WERI-Rb-1 (cell line): ENCODE results near the gene THOC6.
A peak's percentile ranks its signal among the peaks of the same experiment; 100 is the strongest.
"Not testable (repeated sequence)": the region's sequence is repeated elsewhere in the genome, so short reads cannot be mapped to it uniquely, and the experiment has no call there.

Experiments used
- DNase-seq: peaks from one replicate; pipeline ENCODE4 v3.0.0-alpha.2; 2020
- H3K27ac ChIP-seq: fragments of 250-450 bp; sonication (Bioruptor Pico); 2 replicates; pipeline ENCODE4 v1.5.1; 2020; ENCODE audit warnings: mild to moderate bottlenecking, moderate library complexity
- H3K27me3 ChIP-seq: fragments of 250-450 bp; sonication (Bioruptor Pico); 2 replicates; pipeline ENCODE4 v1.5.1; 2021; ENCODE audit warnings: mild to moderate bottlenecking, low read depth, moderate library complexity; ENCODE audit not compliant: insufficient read depth, severe bottlenecking
- H3K36me3 ChIP-seq: fragments of 250-450 bp; sonication (Bioruptor Pico); 2 replicates; pipeline ENCODE4 v1.5.1; 2020; ENCODE audit warnings: mild to moderate bottlenecking, moderate library complexity
- H3K4me3 ChIP-seq: 2 replicates; pipeline ENCODE4 v1.5.1; 2011; ENCODE audit warnings: low read depth, mild to moderate bottlenecking, control low read depth, low read length
- H3K9me3 ChIP-seq: fragments of 250-450 bp; sonication (Bioruptor Pico); 2 replicates; pipeline ENCODE4 v1.5.1; 2021; ENCODE audit warnings: mild to moderate bottlenecking, moderate library complexity; ENCODE audit not compliant: severe bottlenecking
- TF ChIP-seq, protein P1 (sequence below): IDR thresholded peaks from 2 replicates; pipeline ENCODE4 v1.5.1; 2011; ENCODE audit warnings: low read depth, mild to moderate bottlenecking, control low read depth, inconsistent platforms, low read length

Gene THOC6

DNA sequence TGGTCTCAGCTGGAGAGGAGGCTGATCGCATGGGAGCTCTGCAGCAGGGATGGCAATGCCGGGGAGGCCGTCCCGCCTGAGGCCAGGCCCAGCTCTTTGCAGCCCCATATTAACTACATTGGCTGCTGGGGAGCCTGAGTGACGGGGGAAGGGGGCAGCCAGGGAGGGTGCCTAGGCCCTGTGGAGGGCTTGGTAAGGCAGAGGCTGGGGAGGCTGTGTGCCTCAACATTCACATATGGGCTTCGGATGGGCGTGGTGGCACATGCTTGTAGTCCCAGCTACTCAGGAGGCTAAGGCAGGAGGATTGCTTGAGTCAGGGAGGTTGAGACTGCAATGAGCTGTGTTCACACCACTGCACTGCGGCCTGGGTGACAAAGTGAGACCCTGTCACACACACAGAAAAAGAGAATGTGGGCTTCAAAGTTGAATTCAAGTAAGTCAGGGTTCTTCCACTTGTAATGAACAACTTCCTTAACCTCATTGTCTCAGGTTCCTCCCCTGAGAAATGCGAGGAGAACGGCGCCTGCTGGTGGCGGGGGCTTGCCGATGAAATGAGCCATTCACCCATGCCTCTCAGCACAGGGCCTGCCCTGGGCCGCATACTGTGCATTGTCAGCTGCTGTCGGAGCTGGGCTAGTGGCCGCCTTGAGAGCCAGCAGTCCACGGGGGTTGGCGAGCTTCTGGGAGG lies 48.9 kb downstream of the THOC6 start:
- not testable (repeated sequence) for H3K27me3 ChIP-seq
- TF ChIP-seq, protein P1, sequence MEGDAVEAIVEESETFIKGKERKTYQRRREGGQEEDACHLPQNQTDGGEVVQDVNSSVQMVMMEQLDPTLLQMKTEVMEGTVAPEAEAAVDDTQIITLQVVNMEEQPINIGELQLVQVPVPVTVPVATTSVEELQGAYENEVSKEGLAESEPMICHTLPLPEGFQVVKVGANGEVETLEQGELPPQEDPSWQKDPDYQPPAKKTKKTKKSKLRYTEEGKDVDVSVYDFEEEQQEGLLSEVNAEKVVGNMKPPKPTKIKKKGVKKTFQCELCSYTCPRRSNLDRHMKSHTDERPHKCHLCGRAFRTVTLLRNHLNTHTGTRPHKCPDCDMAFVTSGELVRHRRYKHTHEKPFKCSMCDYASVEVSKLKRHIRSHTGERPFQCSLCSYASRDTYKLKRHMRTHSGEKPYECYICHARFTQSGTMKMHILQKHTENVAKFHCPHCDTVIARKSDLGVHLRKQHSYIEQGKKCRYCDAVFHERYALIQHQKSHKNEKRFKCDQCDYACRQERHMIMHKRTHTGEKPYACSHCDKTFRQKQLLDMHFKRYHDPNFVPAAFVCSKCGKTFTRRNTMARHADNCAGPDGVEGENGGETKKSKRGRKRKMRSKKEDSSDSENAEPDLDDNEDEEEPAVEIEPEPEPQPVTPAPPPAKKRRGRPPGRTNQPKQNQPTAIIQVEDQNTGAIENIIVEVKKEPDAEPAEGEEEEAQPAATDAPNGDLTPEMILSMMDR, result peak; percentile 24; the same call in 1 of the 2 replicates

GRCh38 chr16:3073448-3073847 lies 49.6 kb downstream of the THOC6 start:
- H3K4me3 ChIP-seq, result no peak overlapping the region
- no peak overlapping the region for H3K27ac ChIP-seq
- H3K36me3 ChIP-seq, result no peaks in the 10 kb centered on the region
- TF ChIP-seq, protein P1, result no peak
- no peaks in the 10 kb centered on the region for H3K27me3 ChIP-seq
- H3K9me3 ChIP-seq, result no peaks in the 10 kb centered on the region
- no peak for DNase-seq

More for the DNA sequence above, 48.9 kb downstream of the THOC6 start:
- H3K4me3 ChIP-seq, DNase-seq, H3K27ac ChIP-seq, H3K9me3 ChIP-seq, H3K36me3 ChIP-seq: not testable (repeated sequence)

DNA sequence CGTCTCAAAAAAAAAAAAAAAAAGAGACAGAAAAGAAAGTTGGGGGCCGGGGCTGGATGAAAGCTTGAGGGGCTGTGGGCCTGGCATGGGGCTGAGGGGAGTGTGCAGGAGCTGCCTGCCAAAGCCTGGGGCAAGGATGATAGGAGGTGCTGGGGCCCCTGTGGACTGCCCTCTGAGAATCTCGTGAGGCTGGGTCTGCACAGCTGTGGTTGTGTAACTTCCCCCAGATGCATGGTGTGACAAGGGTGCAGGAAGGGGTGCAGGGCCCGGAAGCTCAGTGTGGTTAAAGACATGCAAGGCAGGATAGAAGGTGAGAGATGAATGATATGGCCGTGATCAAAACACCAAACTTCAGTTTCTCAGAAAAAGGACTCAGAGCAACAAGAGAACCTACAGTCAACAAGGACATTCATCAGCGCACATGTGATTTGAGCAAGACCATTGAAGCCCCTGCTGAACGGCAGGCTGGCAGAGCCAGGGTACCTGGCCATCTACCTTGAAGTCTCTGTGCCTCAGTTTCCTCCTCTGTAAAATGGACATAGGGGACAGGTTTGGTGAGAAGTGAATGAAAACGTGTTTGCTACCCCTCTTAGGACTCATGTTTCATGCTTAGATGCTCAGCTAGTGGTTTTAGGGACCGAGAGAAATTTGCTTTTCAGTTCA lies 51.2 kb downstream of the THOC6 start:
- Histone ChIP-seq H3K9me3 (no peaks in the 10 kb centered on the region), H3K27ac (no peak overlapping the region), H3K4me3 (no peak overlapping the region), H3K36me3 (no peaks in the 10 kb centered on the region), H3K27me3 (no peaks in the 10 kb centered on the region)
- TF ChIP-seq, protein P1, result no peak
- DNase-seq, result no peak

DNA sequence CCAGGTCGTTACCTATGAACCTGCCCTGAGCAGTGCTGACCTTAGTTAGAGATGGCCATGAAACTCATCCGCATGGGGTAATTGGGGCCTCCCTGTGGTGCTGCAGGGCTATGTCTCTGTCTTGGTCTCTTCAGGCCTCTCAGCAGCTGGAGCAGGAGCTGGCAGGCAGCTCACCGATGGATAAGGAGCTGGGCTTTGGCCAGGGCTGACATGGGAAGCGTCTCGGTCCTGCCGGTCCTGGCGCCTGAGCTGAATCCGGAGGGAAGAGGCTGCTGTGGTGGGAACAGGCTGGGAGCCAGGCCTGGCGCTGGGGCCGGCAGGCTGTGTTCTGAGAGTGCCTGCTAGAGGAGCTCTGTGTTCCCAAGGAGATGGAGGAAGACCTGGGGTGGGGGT lies 51.7 kb downstream of the THOC6 start:
- H3K9me3 ChIP-seq, result no peaks in the 10 kb centered on the region
- no peak for DNase-seq
- H3K27me3 ChIP-seq, result no peaks in the 10 kb centered on the region
- no peak overlapping the region for H3K4me3 ChIP-seq
- TF ChIP-seq, protein P1, result no peak
- H3K36me3 ChIP-seq, result no peaks in the 10 kb centered on the region
- H3K27ac ChIP-seq, result no peak overlapping the region

GRCh38 chr16:3075946-3076345 lies 52.1 kb downstream of the THOC6 start:
- H3K27me3 ChIP-seq, DNase-seq, H3K36me3 ChIP-seq, H3K4me3 ChIP-seq, H3K27ac ChIP-seq, H3K9me3 ChIP-seq: not testable (repeated sequence)

- DNase-seq, result no peak
- no peaks in the 10 kb centered on the region for H3K36me3 ChIP-seq
- H3K27ac ChIP-seq, result no peak overlapping the region
- TF ChIP-seq, protein P1, result no peak
- no peak overlapping the region for H3K4me3 ChIP-seq
- H3K9me3 ChIP-seq, result no peaks in the 10 kb centered on the region
- no peaks in the 10 kb centered on the region for H3K27me3 ChIP-seq
Observed at GRCh38 chr16:3076577-3076976, 52.7 kb downstream of the THOC6 start.
